Activated CD4-positive, alpha-beta T cell treated with anti-CD3 and anti-CD28 coated beads, Interleukin-2, amount 10 ng/mL, durations not matched to agents 24 days and 14 days (primary cell): ENCODE measurements around the gene CFAP65. TPM values are rescaled to one million over a fixed set of nuclear protein-coding genes. Genes with fewer than 3 reads are reported as not detected.

ENCODE experiments used
- DNase-seq: peaks from one replicate; pipeline ENCODE4 v3.0.0; 2022
- H3K27ac Mint-ChIP-seq: one replicate; pipeline ENCODE4 v1.8.0; 2022; ENCODE audit warnings: mild to moderate bottlenecking, mixed read lengths
- H3K27me3 Mint-ChIP-seq: one replicate; pipeline ENCODE4 v1.8.0; 2022; ENCODE audit warnings: mixed read lengths
- H3K36me3 Mint-ChIP-seq: one replicate; pipeline ENCODE4 v1.8.0; 2022; ENCODE audit warnings: low read depth, mild to moderate bottlenecking, mixed read lengths
- H3K4me1 Mint-ChIP-seq: one replicate; pipeline ENCODE4 v1.8.0; 2021; ENCODE audit warnings: mixed read lengths
- H3K4me3 Mint-ChIP-seq: one replicate; pipeline ENCODE4 v1.8.0; 2022; ENCODE audit warnings: mild to moderate bottlenecking, moderate library complexity, mixed read lengths
- H3K9me3 Mint-ChIP-seq: one replicate; pipeline ENCODE4 v1.8.0; 2021; ENCODE audit warnings: mixed read lengths
- intact Hi-C: fragments of 100-400 bp; cut with micrococcal nuclease; formaldehyde crosslinking; loops from one replicate; pipeline ENCODE4 v1.15.1; 2023
- total RNA-seq: library from RNA; stranded (reverse); gene quantifications from 2 replicates; pipeline ENCODE4 v1.2.3, GENCODE V29; 2022

CFAP65 gene
- total RNA-seq, 1 donor from 2014 or later, result not detected

DNA sequence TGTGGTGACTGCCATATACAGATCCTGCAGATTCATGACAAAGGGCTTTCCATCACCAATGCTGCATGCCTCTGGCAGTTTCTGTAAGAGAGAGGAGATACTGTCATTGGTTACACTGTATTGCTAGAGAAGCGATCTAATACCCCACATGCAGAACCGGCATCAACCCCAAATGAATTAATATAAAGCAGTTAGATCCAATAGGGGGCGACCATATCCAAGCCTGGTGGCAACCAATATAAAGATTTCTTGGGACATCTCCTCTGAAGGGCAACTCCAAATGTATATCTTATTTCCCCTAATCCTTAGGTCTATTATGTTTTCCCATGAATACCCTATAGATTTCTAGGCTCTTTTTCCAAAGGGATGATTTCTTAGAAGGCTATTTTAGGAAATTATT lies 36.8 kb upstream of the CFAP65 start:
- Mint-ChIP-seq H3K27me3 (no peaks in the 10 kb centered on the region), H3K9me3 (no peaks in the 10 kb centered on the region)
- intact Hi-C loops, result no loop called here

DNA sequence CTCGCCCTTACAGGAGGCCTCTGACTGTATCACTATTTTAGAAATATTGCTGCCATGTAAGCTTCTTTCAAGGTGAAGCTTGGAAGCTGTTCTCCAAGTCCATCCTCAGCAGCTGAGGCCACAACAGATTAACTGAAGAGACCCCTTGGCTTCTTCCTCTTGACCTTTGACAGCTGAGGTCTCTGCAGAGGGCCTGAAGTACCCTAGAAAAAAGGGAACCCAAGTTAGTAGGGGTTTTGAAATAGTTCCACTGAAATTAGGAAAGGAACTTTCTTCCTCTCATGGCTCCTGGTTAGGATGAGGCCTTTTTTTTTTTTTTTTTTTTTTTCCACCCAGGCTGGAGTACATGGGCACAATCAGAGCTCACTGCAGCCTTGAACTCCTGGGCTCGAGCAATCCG lies 34.9 kb upstream of the CFAP65 start:
- Mint-ChIP-seq H3K27ac (no peak overlapping the region), H3K36me3 (peaks cover 5% of the 10 kb centered on the region), H3K9me3 (no peaks in the 10 kb centered on the region)

More for the DNA sequence above, 36.8 kb upstream of the CFAP65 start:
- H3K27ac Mint-ChIP-seq, result no peak overlapping the region
- H3K4me3 Mint-ChIP-seq, result no peak overlapping the region
- DNase-seq, result no peak
- peaks cover 5% of the 10 kb centered on the region for H3K36me3 Mint-ChIP-seq
- no peaks in the 10 kb centered on the region for H3K4me1 Mint-ChIP-seq

DNA sequence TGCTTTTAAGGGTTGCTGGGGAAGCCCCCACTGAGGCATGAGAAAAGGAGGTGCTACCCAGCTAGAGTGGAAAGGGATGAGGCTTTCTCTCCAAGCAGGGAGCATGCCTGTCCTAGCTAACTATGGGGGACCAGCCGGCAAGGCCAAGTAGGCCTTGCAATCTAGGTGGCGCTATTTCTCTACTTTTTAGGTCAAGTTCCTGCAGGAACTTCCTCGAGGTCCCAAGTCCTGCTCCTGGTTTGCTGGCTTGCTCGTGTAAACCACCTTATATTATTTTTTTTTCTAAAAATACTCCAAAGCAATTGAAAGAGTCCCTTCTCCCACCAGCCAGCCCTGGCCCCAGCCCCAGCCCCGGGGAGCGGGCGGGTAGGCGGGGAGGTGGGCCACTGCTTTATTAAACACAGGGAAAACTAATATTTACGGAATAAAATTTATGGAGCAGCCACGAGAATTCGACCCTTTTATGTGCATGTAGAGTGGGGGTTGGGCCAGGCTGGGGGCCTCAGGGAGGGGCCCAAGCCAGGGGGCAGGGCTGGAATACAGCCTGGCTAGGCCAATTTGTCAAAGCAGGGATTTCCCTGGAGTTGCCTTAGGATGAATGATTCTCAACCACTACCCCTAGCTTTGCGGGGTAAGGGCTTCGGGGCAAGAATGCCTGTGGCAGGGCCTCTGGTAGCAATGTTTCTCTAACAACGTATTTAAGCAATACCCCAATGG lies 32.3 kb upstream of the CFAP65 start:
- no peaks in the 10 kb centered on the region for H3K4me1 Mint-ChIP-seq
- H3K36me3 Mint-ChIP-seq, result peaks cover 5% of the 10 kb centered on the region
- no peak overlapping the region for H3K27ac Mint-ChIP-seq
- no peaks in the 10 kb centered on the region for H3K9me3 Mint-ChIP-seq
- no peak overlapping the region for H3K4me3 Mint-ChIP-seq
- intact Hi-C loops, result loop anchor here (1.0 kb wide), 1 partner anchor 46 kb away; no protein-coding TSS in a partner anchor
- peak; percentile 64 for DNase-seq
- no peaks in the 10 kb centered on the region for H3K27me3 Mint-ChIP-seq

More for the DNA sequence above, 34.9 kb upstream of the CFAP65 start:
- Mint-ChIP-seq H3K27me3 (no peaks in the 10 kb centered on the region), H3K4me1 (no peaks in the 10 kb centered on the region), H3K4me3 (no peak overlapping the region)
- intact Hi-C loops, result no loop called here
- no peak for DNase-seq

DNA sequence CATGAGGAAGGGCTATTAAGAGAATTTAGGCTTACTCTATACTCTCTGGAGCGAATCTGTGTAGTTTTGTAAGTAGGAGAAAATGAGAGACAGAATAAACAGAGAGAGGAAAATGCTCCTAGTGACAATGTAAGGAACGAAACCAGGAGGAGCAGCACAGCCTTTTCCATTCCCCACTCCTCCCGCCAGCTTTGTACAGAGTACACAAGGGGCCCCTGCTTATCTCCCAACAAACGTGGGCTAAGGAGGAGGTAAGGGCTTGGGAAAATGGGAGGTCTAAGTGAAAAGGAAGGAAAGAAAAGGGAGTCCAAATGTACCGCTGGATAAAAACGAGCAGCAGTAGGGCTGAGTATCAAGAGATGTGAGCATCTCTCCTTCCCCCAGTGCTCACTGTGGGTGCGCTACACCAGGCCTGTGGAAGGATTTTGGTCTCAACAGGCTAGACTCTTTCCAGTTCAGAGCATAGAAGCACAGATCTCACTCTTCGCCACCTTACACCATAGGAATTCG lies 31.5 kb upstream of the CFAP65 start:
- Mint-ChIP-seq H3K27ac (no peak overlapping the region), H3K4me3 (no peak overlapping the region), H3K9me3 (no peaks in the 10 kb centered on the region), H3K4me1 (no peaks in the 10 kb centered on the region), H3K27me3 (peaks cover 2% of the 10 kb centered on the region), H3K36me3 (peaks cover 5% of the 10 kb centered on the region)
- intact Hi-C loops, result loop anchor here (1.0 kb wide), 1 partner anchor 47 kb away; no protein-coding TSS in a partner anchor
- DNase-seq, result no peak

DNA sequence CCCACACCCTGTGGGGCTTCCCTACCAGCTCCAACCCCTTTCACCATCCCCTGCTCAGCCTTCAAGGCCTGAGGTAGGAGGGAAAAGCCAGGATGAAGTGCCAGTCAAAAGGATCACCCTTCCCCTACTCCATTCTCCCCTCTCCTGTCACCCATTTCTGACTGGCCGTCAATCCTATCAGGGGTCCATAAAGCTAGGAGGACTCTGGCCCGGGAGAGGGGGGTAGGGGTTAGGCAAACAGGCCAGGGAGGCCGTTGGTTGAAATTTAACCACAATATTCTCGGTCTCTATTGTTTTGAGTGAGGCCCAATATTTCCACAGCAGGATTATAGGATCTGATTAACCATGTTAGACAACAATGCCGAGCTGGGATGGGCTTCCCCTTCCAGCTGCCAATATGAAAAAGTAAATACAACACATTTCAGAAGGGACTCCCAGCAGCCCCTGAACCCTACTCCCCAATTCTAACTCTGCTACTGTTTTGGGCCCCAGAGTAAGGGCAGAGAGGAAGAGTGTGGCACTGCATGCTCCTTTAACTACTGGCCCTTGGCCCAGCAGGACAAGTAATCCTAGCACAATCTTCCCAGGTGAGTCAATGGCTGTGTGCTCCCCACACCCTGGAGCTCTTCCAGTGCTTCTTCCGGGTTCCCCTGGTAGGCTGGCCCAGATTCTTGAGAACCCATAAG lies 30.0 kb upstream of the CFAP65 start:
- H3K4me1 Mint-ChIP-seq, result no peaks in the 10 kb centered on the region
- peaks cover 6% of the 10 kb centered on the region for H3K27me3 Mint-ChIP-seq
- H3K9me3 Mint-ChIP-seq, result no peaks in the 10 kb centered on the region
- H3K4me3 Mint-ChIP-seq, result no peak overlapping the region
- H3K36me3 Mint-ChIP-seq, result peaks cover 5% of the 10 kb centered on the region
- intact Hi-C loops, result no loop called here
- H3K27ac Mint-ChIP-seq, result no peak overlapping the region
- DNase-seq, result no peak

DNA sequence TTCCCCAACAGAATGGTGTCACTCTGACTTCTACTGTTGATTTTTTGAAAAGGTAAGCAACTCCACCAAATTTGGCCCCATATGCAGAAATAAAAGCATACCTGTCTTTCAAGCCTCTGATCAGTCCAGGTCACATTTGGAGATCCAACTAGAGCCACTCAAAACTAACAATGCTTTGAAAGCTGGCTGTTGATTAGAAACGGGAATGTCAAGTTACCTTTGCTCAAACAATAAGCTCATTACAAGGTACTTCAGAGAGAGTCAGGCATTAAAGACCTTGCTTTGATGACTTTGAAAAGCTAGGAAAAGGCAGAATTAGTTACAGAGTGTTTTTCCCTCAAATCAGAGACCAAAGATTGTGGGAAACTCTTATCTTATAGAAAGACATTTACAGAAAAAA lies 24.2 kb upstream of the CFAP65 start:
- no peak for DNase-seq
- no peak overlapping the region for H3K27ac Mint-ChIP-seq
- H3K9me3 Mint-ChIP-seq, result no peaks in the 10 kb centered on the region
- no peak overlapping the region for H3K4me3 Mint-ChIP-seq
- H3K27me3 Mint-ChIP-seq, result peaks cover 46% of the 10 kb centered on the region
- no peaks in the 10 kb centered on the region for H3K36me3 Mint-ChIP-seq
- intact Hi-C loops, result no loop called here
- H3K4me1 Mint-ChIP-seq, result peaks cover 3% of the 10 kb centered on the region

DNA sequence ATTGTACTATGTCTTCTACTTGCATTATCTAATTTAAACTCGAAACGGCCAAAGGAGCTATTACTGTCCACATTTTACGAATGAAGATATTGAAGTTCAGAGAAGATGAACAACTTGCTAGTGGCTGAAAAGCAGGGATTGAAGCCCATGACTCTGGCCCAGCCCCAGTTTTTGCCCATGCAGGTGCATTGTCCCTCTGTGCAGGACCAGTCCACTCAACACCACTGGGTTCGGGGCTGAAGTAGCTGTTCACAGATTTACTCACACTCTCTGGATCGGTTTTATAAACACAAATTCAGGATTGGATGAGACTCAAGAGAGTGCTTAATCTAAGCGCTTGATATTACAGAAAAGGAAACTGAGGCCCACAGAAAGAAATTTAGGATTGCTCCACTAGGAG lies 20.8 kb upstream of the CFAP65 start:
- intact Hi-C loops, result no loop called here
- Mint-ChIP-seq H3K27me3 (peaks cover 69% of the 10 kb centered on the region), H3K9me3 (no peaks in the 10 kb centered on the region), H3K36me3 (no peaks in the 10 kb centered on the region), H3K4me1 (peaks cover 10% of the 10 kb centered on the region), H3K4me3 (no peak overlapping the region), H3K27ac (no peak overlapping the region)
- no peak for DNase-seq

DNA sequence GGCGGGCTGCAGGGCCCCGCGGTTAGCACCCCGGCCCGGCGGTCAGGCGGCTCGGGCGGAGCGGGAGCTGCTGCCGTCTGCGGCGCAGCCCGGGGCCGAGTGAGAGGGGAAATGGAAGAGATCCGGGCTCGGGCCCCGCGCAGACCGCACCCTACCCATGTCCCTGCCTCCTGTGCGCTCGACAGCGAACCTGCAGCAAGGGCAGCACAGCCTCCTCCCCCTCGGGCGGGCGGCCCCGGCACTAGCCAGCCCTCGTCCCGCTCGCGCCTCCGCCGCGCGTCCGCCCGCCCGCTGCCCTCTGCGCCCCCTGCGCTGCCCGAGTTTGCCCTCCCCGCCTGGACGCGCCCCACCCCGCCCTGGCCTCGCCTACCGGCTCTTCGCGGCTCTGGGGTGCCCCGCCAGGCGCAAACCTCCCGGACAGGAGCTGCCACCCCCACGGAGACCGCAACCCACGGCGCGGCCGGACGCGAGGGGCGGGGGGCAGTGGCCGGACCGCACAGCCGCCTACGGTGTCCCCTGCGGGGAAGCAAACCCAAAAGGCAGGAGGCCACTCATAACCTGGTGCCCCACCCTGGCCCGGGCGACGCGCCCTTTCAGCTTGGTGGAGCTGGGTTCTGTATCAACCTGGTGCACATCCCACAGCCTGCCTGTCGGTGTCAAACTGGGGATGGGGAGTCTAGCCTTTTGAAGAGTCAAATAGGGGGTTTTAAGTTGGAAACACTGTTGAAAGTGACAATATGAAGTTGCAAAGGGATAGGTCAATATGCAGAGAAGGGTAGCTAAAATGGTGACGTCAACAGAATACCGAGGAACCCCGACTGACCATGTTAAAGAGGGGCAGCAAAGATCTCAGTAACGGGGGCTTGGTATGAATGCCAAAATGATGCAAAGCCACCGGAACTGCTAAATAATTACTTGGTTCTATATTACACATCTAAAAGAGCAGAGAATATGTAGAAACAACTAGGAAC lies 19.8 kb upstream of the CFAP65 start, which contains the start of gene IHH:
Gene IHH (minus strand): TSS at position 101 of the 971 bp plus-strand sequence. CDS start 454 bp downstream, outside the sequence.
- no peak for DNase-seq
- H3K27ac Mint-ChIP-seq, result no peak within 1 kb of the TSS
- no peaks in the 10 kb centered on the region for H3K9me3 Mint-ChIP-seq
- no peaks in the 10 kb centered on the region for H3K36me3 Mint-ChIP-seq
- H3K4me1 Mint-ChIP-seq, result peaks cover 10% of the 10 kb centered on the region
- intact Hi-C loops, result no loop called here
- H3K4me3 Mint-ChIP-seq, result peak within 1 kb of the TSS; percentile 37
- peaks cover 74% of the 10 kb centered on the region for H3K27me3 Mint-ChIP-seq

DNA sequence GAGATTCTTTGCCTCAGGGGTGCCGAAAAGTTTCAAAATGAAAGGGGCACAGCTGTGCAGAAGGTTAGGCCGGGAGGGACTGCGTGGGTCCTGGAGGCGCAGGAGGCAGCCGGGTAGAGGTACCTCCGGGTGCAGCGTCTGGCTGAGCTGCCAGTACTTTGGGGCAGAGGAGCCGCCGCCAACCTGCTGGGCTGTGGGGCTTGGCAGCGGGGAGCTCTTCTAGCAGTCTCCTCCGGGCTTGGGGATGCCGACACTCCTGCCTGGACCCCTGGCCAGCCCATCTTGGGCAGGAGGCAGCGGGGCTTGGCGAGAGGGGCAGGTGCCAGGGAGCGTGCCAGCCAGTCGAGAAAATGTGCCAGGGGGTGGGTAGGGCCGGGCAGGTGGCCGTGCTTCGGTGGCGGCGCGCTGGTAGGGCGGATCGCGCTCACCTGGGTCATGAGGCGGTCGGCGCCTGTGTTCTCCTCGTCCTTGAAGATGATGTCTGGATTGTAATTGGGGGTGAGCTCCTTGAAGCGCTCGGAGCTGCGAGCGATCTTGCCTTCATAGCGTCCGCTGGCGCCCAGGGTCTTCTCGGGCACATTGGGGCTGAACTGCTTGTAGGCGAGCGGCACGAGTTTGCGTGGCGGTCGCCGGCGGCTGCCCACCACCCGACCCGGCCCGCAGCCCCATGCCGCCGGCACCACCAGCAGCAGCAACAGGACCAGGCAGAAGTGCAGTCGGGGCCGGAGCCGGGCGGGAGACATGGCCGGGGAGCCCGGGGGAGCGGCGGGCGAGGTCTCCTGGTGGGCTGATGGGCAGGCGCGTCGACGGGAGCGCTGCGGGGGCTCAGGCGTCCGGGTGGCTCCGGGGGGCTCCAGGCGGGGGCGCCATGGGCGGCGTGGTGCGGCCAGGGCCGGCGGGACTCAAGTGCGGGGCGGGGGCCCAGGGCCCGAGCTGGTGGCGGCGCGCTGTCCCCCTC lies 18.7 kb upstream of the CFAP65 start:
- peak; percentile 60 for DNase-seq
- intact Hi-C loops, result loop anchor here (2.0 to 10.0 kb wide), 5 partner anchors 42 to 275 kb away; partner anchors contain the start of gene RESP18
- H3K4me3 Mint-ChIP-seq, result peak overlapping the region; percentile 37
- H3K27ac Mint-ChIP-seq, result no peak overlapping the region
- peaks cover 76% of the 10 kb centered on the region for H3K27me3 Mint-ChIP-seq
- no peaks in the 10 kb centered on the region for H3K36me3 Mint-ChIP-seq
- H3K4me1 Mint-ChIP-seq, result peaks cover 10% of the 10 kb centered on the region
- no peaks in the 10 kb centered on the region for H3K9me3 Mint-ChIP-seq

DNA sequence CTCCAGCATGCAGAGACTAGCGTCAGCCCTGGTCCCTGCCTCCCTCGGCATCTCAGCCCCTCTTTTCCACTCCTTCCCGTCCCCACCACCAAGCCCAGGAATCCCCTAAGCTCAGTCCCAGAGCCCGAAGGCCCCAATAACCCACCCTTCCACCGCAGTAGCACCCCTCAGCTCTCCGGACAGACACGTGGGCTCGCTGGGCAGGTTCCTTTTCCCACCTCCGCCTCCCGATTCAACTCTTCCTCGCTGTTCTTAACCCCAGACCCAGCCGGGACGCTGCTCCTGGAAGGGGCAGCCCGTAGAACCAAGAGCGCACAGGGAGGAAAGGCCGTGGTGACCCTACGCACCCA lies 18.0 kb upstream of the CFAP65 start:
- intact Hi-C loops, result loop anchor here (2.0 to 10.0 kb wide), 5 partner anchors 43 to 275 kb away; partner anchors contain the start of gene RESP18
- H3K27me3 Mint-ChIP-seq, result peaks cover 70% of the 10 kb centered on the region

DNA sequence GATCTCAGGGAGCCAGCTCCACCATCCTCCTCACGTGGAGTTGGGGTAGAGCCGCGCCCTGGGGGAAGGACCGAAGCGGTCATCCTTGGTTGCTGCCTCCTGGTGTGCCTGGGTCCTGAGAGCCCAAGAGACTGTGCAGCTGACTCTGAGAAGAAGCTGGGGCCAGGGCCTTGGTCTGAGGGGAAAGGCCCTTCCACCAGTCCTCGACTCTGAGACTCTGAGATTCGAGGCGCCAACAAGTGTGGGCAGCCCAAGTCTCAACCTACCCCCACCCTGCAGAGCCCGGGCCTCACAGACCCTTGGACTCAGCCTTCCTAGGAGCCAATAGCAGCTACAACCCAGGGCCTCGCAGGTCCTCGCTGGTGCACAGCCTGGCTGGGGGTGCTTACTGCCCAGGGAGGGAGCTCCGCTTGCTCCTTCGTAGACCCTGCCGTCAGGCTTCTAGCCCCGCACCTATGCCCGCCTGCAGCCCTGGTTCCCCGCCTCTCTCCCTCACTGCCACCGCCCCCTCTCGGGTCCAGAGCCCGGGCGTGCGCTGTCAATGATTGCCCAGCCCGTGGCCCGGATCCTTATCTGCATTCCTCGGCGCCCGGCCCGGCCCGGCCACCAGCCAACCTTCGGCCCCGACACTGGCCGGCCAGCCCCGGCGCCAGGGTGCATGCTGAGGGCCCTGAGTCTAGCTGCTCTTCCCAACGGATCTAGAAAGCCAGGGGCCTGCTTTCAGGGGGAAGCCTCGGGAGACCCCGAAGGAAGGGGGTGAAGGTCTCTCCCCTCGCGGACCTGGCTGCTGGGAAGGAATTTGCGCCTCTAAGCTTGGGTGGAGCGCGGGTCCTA lies 17.4 kb upstream of the CFAP65 start:
- no peak overlapping the region for H3K4me3 Mint-ChIP-seq
- DNase-seq, result no peak
- no peaks in the 10 kb centered on the region for H3K36me3 Mint-ChIP-seq
- intact Hi-C loops, result loop anchor here (1.0 to 10.0 kb wide), 8 partner anchors 44 to 276 kb away; partner anchors contain the start of gene RESP18
- H3K27ac Mint-ChIP-seq, result no peak overlapping the region
- peaks cover 10% of the 10 kb centered on the region for H3K4me1 Mint-ChIP-seq
- H3K9me3 Mint-ChIP-seq, result no peaks in the 10 kb centered on the region
- peaks cover 66% of the 10 kb centered on the region for H3K27me3 Mint-ChIP-seq

More for the DNA sequence above, 18.0 kb upstream of the CFAP65 start:
- Mint-ChIP-seq H3K27ac (no peak overlapping the region), H3K4me1 (peaks cover 10% of the 10 kb centered on the region), H3K9me3 (no peaks in the 10 kb centered on the region), H3K36me3 (no peaks in the 10 kb centered on the region), H3K4me3 (no peak overlapping the region)
- no peak for DNase-seq
